ENCODE data around the gene AHI1. TPM values are rescaled to one million over a fixed set of nuclear protein-coding genes. Genes with fewer than 3 reads are reported as not detected.
A peak's percentile ranks its signal among the peaks of the same experiment; 100 is the strongest.

The AHI1 gene
- total and polyA plus RNA-seq, 2 donors (not counting 1 experiment from before 2014, with no cell fraction given): 14.2 to 22.8 TPM

DNA sequence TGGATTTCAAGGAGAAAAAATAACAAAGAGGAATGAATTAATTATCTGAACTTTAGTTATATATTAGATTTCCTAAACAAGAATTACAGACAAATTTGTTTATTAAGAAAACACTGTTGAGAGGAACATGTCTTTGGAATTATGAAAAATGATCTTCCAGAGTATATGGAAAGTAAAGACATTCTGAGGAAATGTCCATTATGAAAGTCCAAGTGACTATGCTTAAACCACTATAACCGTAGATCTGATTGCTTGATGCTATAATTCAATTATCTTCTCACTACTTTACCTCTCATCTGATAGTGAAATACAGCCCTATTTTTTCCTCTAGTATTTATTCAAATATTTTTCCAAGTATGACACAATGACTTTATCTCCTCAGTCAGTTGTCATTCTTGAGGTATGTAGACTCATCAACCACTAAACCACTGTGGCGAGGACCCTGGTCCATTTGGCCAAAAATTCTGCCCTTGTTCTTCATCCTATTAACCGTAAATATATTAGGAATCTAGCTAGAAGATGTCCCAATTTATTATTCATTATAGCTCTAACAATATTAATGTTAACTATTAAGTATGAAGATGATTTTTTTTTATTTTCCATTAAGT, 37.3 kb upstream of the AHI1 start:
- TF ChIP-seq, protein P1, sequence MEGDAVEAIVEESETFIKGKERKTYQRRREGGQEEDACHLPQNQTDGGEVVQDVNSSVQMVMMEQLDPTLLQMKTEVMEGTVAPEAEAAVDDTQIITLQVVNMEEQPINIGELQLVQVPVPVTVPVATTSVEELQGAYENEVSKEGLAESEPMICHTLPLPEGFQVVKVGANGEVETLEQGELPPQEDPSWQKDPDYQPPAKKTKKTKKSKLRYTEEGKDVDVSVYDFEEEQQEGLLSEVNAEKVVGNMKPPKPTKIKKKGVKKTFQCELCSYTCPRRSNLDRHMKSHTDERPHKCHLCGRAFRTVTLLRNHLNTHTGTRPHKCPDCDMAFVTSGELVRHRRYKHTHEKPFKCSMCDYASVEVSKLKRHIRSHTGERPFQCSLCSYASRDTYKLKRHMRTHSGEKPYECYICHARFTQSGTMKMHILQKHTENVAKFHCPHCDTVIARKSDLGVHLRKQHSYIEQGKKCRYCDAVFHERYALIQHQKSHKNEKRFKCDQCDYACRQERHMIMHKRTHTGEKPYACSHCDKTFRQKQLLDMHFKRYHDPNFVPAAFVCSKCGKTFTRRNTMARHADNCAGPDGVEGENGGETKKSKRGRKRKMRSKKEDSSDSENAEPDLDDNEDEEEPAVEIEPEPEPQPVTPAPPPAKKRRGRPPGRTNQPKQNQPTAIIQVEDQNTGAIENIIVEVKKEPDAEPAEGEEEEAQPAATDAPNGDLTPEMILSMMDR (conservative IDR thresholded peaks at IDR 0.05 in 1 of 2, IDR thresholded peaks at IDR 0.05 in 1 of 2; ENCODE audit: low read depth in 1 of 2, low read length in 2 of 2): no peak
- no peak for TF ChIP-seq EZH2 (IDR thresholded peaks at IDR 0.05; ENCODE audit: low read length, missing control alignments)
- H3K79me2 ChIP-seq (ENCODE audit: control insufficient read depth, insufficient read depth, low read length): no peaks in the 10 kb centered on the region
- H3K27ac ChIP-seq (ENCODE audit: insufficient read depth, low read length): no peak overlapping the region
- H3K9me3 ChIP-seq (ENCODE audit: control insufficient read depth, insufficient read depth, low read depth, low read length): no peaks in the 10 kb centered on the region
- no peak overlapping the region for H3K9ac ChIP-seq (ENCODE audit: insufficient read depth, low read length)
- H4K20me1 ChIP-seq (ENCODE audit: control insufficient read depth, extremely low read depth, insufficient read depth, low read length): no peaks in the 10 kb centered on the region
- no peaks in the 10 kb centered on the region for H3K27me3 ChIP-seq (ENCODE audit: control insufficient read depth, insufficient read depth, low read length)
- H3K36me3 ChIP-seq (ENCODE audit: control insufficient read depth, insufficient read depth, low read length): no peaks in the 10 kb centered on the region
- peak in 1 of 2 donors; percentile 74 for DNase-seq (ENCODE audit: low read depth in 2 of 2)
- peaks cover 7% of the 10 kb centered on the region for H3K4me1 ChIP-seq (ENCODE audit: control insufficient read depth, extremely low read depth, insufficient read depth, low read length)
- no peak overlapping the region for H2AFZ ChIP-seq (ENCODE audit: low read length)
- H3K4me2 ChIP-seq (ENCODE audit: extremely low read depth, insufficient read depth, low read length): no peak overlapping the region
- H3K4me3 ChIP-seq (replicated peaks in 1 of 4; ENCODE audit: control extremely low read depth in 1 of 4, insufficient read depth in 1 of 4, low read depth in 3 of 4, low read length in 4 of 4): no peak overlapping the region

DNA sequence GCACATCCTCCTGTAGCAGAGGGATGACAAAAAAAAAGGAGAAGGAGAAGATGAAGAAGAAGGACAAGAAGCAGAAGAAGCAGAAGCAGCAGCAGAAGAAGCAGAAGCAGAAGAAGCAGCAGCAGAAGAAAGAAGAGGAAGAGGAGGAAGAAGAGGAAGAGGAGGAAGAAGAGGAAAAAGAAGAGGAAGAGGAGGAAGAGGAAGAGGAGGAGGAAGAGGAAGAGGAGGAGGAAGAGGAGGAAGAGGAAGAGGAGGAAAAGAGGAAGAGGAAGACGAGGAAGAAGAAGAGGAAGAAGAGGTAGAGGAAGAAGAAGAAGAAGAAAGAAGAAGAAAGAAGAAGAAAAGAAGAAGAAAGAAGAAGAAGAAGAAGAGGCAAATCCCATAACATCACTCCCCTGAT, 35.0 kb upstream of the AHI1 start:
- no peak for TF ChIP-seq EZH2 (IDR thresholded peaks at IDR 0.05; ENCODE audit: low read length, missing control alignments)
- TF ChIP-seq, protein P1 (conservative IDR thresholded peaks at IDR 0.05 in 1 of 2, IDR thresholded peaks at IDR 0.05 in 1 of 2; ENCODE audit: low read depth in 1 of 2, low read length in 2 of 2): no peak
- no peaks in the 10 kb centered on the region for H3K9me3 ChIP-seq (ENCODE audit: control insufficient read depth, insufficient read depth, low read depth, low read length)
- H2AFZ ChIP-seq (ENCODE audit: low read length): no peak overlapping the region
- H3K9ac ChIP-seq (ENCODE audit: insufficient read depth, low read length): no peak overlapping the region
- no peaks in the 10 kb centered on the region for H3K79me2 ChIP-seq (ENCODE audit: control insufficient read depth, insufficient read depth, low read length)
- no peak overlapping the region for H3K4me2 ChIP-seq (ENCODE audit: extremely low read depth, insufficient read depth, low read length)
- DNase-seq (ENCODE audit: low read depth in 2 of 2): no peak
- H3K27me3 ChIP-seq (ENCODE audit: control insufficient read depth, insufficient read depth, low read length): no peaks in the 10 kb centered on the region
- H3K4me1 ChIP-seq (ENCODE audit: control insufficient read depth, extremely low read depth, insufficient read depth, low read length): peaks cover 7% of the 10 kb centered on the region
- no peak overlapping the region for H3K4me3 ChIP-seq (replicated peaks in 1 of 4; ENCODE audit: control extremely low read depth in 1 of 4, insufficient read depth in 1 of 4, low read depth in 3 of 4, low read length in 4 of 4)
- no peaks in the 10 kb centered on the region for H4K20me1 ChIP-seq (ENCODE audit: control insufficient read depth, extremely low read depth, insufficient read depth, low read length)
- no peak overlapping the region for H3K27ac ChIP-seq (ENCODE audit: insufficient read depth, low read length)
- H3K36me3 ChIP-seq (ENCODE audit: control insufficient read depth, insufficient read depth, low read length): no peaks in the 10 kb centered on the region

DNA sequence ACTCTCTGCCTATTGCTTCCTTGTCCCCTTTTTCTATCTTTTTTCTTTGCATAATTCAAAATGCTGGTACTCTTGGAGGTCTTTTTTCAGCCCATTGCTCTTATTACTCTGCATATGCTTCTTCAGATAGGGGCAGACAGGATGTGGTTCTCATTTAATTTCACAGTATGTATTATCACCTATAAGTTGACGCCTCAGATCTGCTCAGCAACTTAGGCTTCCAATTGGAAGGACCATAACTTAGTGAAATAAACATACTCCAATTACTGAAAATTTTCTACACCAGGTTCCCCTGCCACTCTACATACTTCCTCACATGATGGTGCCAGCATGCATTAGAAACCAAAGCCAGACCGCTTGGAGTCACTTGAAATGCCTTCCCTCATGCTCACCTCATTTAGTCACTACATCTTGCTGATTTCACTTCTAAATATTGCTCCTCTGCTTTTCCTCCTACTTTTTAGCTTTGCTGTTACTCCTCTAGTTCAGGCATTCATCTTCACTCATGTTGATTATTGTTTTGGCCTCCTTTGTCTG, 34.5 kb upstream of the AHI1 start:
- H3K4me1 ChIP-seq (ENCODE audit: control insufficient read depth, extremely low read depth, insufficient read depth, low read length): peaks cover 7% of the 10 kb centered on the region
- H3K27me3 ChIP-seq (ENCODE audit: control insufficient read depth, insufficient read depth, low read length): no peaks in the 10 kb centered on the region
- TF ChIP-seq, protein P1 (conservative IDR thresholded peaks at IDR 0.05 in 1 of 2, IDR thresholded peaks at IDR 0.05 in 1 of 2; ENCODE audit: low read depth in 1 of 2, low read length in 2 of 2): no peak
- no peaks in the 10 kb centered on the region for H3K79me2 ChIP-seq (ENCODE audit: control insufficient read depth, insufficient read depth, low read length)
- no peak overlapping the region for H3K4me2 ChIP-seq (ENCODE audit: extremely low read depth, insufficient read depth, low read length)
- H3K9ac ChIP-seq (ENCODE audit: insufficient read depth, low read length): no peak overlapping the region
- H3K4me3 ChIP-seq (replicated peaks in 1 of 4; ENCODE audit: control extremely low read depth in 1 of 4, insufficient read depth in 1 of 4, low read depth in 3 of 4, low read length in 4 of 4): no peak overlapping the region
- DNase-seq (ENCODE audit: low read depth in 2 of 2): peak in 1 of 2 donors; percentile 15
- no peak overlapping the region for H3K27ac ChIP-seq (ENCODE audit: insufficient read depth, low read length)
- H3K9me3 ChIP-seq (ENCODE audit: control insufficient read depth, insufficient read depth, low read depth, low read length): no peaks in the 10 kb centered on the region
- no peaks in the 10 kb centered on the region for H4K20me1 ChIP-seq (ENCODE audit: control insufficient read depth, extremely low read depth, insufficient read depth, low read length)
- H2AFZ ChIP-seq (ENCODE audit: low read length): no peak overlapping the region
- no peaks in the 10 kb centered on the region for H3K36me3 ChIP-seq (ENCODE audit: control insufficient read depth, insufficient read depth, low read length)
